ENCODE results near the gene UPP1. TPM values are rescaled to one million over a fixed set of nuclear protein-coding genes. Genes with fewer than 3 reads are reported as not detected.
A peak's percentile ranks its signal among the peaks of the same experiment; 100 is the strongest.

Gene UPP1
- polyA plus RNA-seq, 1 donor from 2014 or later = 19.5 TPM

GRCh38 chr7:48087349-48087748, 1.7 kb upstream of the UPP1 start:
- no peak overlapping the region for H3K9ac ChIP-seq (ENCODE audit: low read length)
- peaks cover 14% of the 10 kb centered on the region for H3K27me3 ChIP-seq (ENCODE audit: insufficient read depth, low read depth, low read length)
- no peak overlapping the region for H3K27ac ChIP-seq (ENCODE audit: low read length)
- H3K4me2 ChIP-seq (ENCODE audit: low read length) = no peak overlapping the region
- TF ChIP-seq POLR2AphosphoS5 (IDR thresholded peaks at IDR 0.05) (no peak), TAF1 (IDR thresholded peaks at IDR 0.05; ENCODE audit: low read depth) (no peak), MXI1 (conservative IDR thresholded peaks at IDR 0.05; ENCODE audit: poor library complexity, severe bottlenecking) (no peak), REST (IDR thresholded peaks at IDR 0.05; ENCODE audit: borderline replicate concordance) (no peak), SMC3 (conservative IDR thresholded peaks at IDR 0.05; ENCODE audit: poor library complexity) (no peak), CTCF (IDR thresholded peaks at IDR 0.05; ENCODE audit: poor library complexity, severe bottlenecking) (no peak), EZH2 (IDR thresholded peaks at IDR 0.05; ENCODE audit: borderline replicate concordance, insufficient read depth, low read length, poor library complexity, severe bottlenecking) (no peak), EP300 (conservative IDR thresholded peaks at IDR 0.05; ENCODE audit: poor library complexity, severe bottlenecking) (no peak), RAD21 (conservative IDR thresholded peaks at IDR 0.05) (no peak)
- no peaks in the 10 kb centered on the region for H4K20me1 ChIP-seq (ENCODE audit: insufficient read depth)
- H3K9me2 ChIP-seq (ENCODE audit: insufficient read depth, low read length) = no peaks in the 10 kb centered on the region
- no peak overlapping the region for H2AFZ ChIP-seq (ENCODE audit: low read depth, low read length)
- no peak overlapping the region for H3K4me3 ChIP-seq (ENCODE audit: low read length)
- no peaks in the 10 kb centered on the region for H3K9me3 ChIP-seq (ENCODE audit: low read length)
- H3K36me3 ChIP-seq (ENCODE audit: insufficient read depth, low read length) = no peaks in the 10 kb centered on the region
- no peaks in the 10 kb centered on the region for H3K79me2 ChIP-seq (replicated peaks; ENCODE audit: insufficient read depth, low read length)
- H3F3A ChIP-seq (ENCODE audit: insufficient read depth, low read length, poor library complexity, severe bottlenecking) = no peaks in the 10 kb centered on the region

GRCh38 chr7:48088559-48089045, 463 bp upstream of the UPP1 start:
- Histone ChIP-seq H3K9ac (ENCODE audit: low read length) (peak overlapping the region; percentile 65), H3K79me2 (replicated peaks; ENCODE audit: insufficient read depth, low read length) (no peaks in the 10 kb centered on the region), H3K27me3 (ENCODE audit: insufficient read depth, low read depth, low read length) (peaks cover 14% of the 10 kb centered on the region), H3F3A (ENCODE audit: insufficient read depth, low read length, poor library complexity, severe bottlenecking) (no peaks in the 10 kb centered on the region), H3K9me3 (ENCODE audit: low read length) (no peaks in the 10 kb centered on the region), H3K9me2 (ENCODE audit: insufficient read depth, low read length) (no peaks in the 10 kb centered on the region), H2AFZ (ENCODE audit: low read depth, low read length) (no peak overlapping the region), H4K20me1 (ENCODE audit: insufficient read depth) (no peaks in the 10 kb centered on the region), H3K4me2 (ENCODE audit: low read length) (peak overlapping the region; percentile 22), H3K27ac (ENCODE audit: low read length) (no peak overlapping the region), H3K36me3 (ENCODE audit: insufficient read depth, low read length) (no peaks in the 10 kb centered on the region), H3K4me3 (ENCODE audit: low read length) (peak overlapping the region; percentile 96)
- no peak for TF ChIP-seq POLR2AphosphoS5 (IDR thresholded peaks at IDR 0.05)
- TF ChIP-seq SMC3 (conservative IDR thresholded peaks at IDR 0.05; ENCODE audit: poor library complexity) = no peak
- TF ChIP-seq CTCF (IDR thresholded peaks at IDR 0.05; ENCODE audit: poor library complexity, severe bottlenecking) = no peak
- no peak for TF ChIP-seq TAF1 (IDR thresholded peaks at IDR 0.05; ENCODE audit: low read depth)
- no peak for TF ChIP-seq EZH2 (IDR thresholded peaks at IDR 0.05; ENCODE audit: borderline replicate concordance, insufficient read depth, low read length, poor library complexity, severe bottlenecking)
- no peak for TF ChIP-seq RAD21 (conservative IDR thresholded peaks at IDR 0.05)
- no peak for TF ChIP-seq MXI1 (conservative IDR thresholded peaks at IDR 0.05; ENCODE audit: poor library complexity, severe bottlenecking)
- TF ChIP-seq REST (IDR thresholded peaks at IDR 0.05; ENCODE audit: borderline replicate concordance) = no peak
- TF ChIP-seq EP300 (conservative IDR thresholded peaks at IDR 0.05; ENCODE audit: poor library complexity, severe bottlenecking) = no peak
